NOMO-1 (cell line): ENCODE measurements around the gene ZDHHC13.

Experiments
- DNase-seq, 2 experiments: peaks; one replicate each; lab custom pipeline; 2025; ENCODE audit not compliant: unreplicated experiment in 2 of 2; lab: John Stamatoyannopoulos, UW

ZDHHC13 gene

GRCh38 chr11:19116971-19117759 lies at the start of gene ZDHHC13:
Gene ZDHHC13, plus strand, starts transcription at chr11:19117168. Its CDS starts 82 bp downstream, at chr11:19117250.
- DNase-seq, result peak; percentile 89 to 94

- peak; percentile 52 to 76 for DNase-seq
Measured at GRCh38 chr11:19071255-19071654, 45.7 kb upstream of the ZDHHC13 start.

- no peak for DNase-seq
Measured at GRCh38 chr11:19072464-19072863, 44.5 kb upstream of the ZDHHC13 start.

- DNase-seq, result no peak
Measured at GRCh38 chr11:19073454-19074415, 43.2 kb upstream of the ZDHHC13 start.

- DNase-seq, result no peak
Measured at GRCh38 chr11:19075636-19076035, 41.3 kb upstream of the ZDHHC13 start.

GRCh38 chr11:19076744-19077589 lies 40.0 kb upstream of the ZDHHC13 start:
- peak; percentile 9 to 35 for DNase-seq

- DNase-seq, result no peak
Measured at GRCh38 chr11:19077965-19078364, 39.0 kb upstream of the ZDHHC13 start.

GRCh38 chr11:19079643-19080440 lies 37.1 kb upstream of the ZDHHC13 start:
- DNase-seq, result no peak

- DNase-seq, result no peak
Measured at GRCh38 chr11:19080579-19080993, 36.4 kb upstream of the ZDHHC13 start.

GRCh38 chr11:19083166-19083565 lies 33.8 kb upstream of the ZDHHC13 start:
- DNase-seq, result no peak

- no peak for DNase-seq
Measured at GRCh38 chr11:19084661-19085315, 32.2 kb upstream of the ZDHHC13 start.

GRCh38 chr11:19087658-19088057 lies 29.3 kb upstream of the ZDHHC13 start:
- no peak for DNase-seq

- no peak for DNase-seq
Measured at GRCh38 chr11:19088791-19089190, 28.2 kb upstream of the ZDHHC13 start.

GRCh38 chr11:19089421-19089820 lies 27.5 kb upstream of the ZDHHC13 start:
- no peak for DNase-seq

GRCh38 chr11:19091366-19091765 lies 25.6 kb upstream of the ZDHHC13 start:
- no peak for DNase-seq

GRCh38 chr11:19092342-19092741 lies 24.6 kb upstream of the ZDHHC13 start:
- no peak for DNase-seq

GRCh38 chr11:19092850-19093249 lies 24.1 kb upstream of the ZDHHC13 start:
- no peak for DNase-seq

GRCh38 chr11:19093976-19094375 lies 23.0 kb upstream of the ZDHHC13 start:
- no peak for DNase-seq

GRCh38 chr11:19094859-19095258 lies 22.1 kb upstream of the ZDHHC13 start:
- no peak for DNase-seq
